GM21390 (cell line): Measurements from ENCODE around the gene DNAAF1.
"Not testable (repeated sequence)": the region's sequence is repeated elsewhere in the genome, so short reads cannot be mapped to it uniquely, and the experiment has no call there.

Source experiments
- ATAC-seq: cut with Tn5 transposase; IDR thresholded peaks from one replicate; pipeline ENCODE4 v1.9.1; 2021; ENCODE audit not compliant: unreplicated experiment

DNAAF1 gene

GRCh38 chr16:84144859-84145639 is at the start of gene DNAAF1, which contains the start of gene HSDL1:
Gene DNAAF1, plus strand, starts transcription at chr16:84145308. Its CDS starts 133 bp downstream, at chr16:84145441.
Gene HSDL1, minus strand, starts transcription at chr16:84145177. Its CDS starts 13,856 bp downstream, at chr16:84131321.
- ATAC-seq = peak; percentile 76

- no peak for ATAC-seq
Measured at GRCh38 chr16:84095466-84095865, 49.6 kb upstream of the DNAAF1 start.

GRCh38 chr16:84096447-84097005 is 48.6 kb upstream of the DNAAF1 start:
- no peak for ATAC-seq

- ATAC-seq = no peak
Measured at GRCh38 chr16:84098939-84099338, 46.2 kb upstream of the DNAAF1 start.

GRCh38 chr16:84103678-84104077 is 41.4 kb upstream of the DNAAF1 start:
- ATAC-seq = no peak

GRCh38 chr16:84104231-84104630 is 40.9 kb upstream of the DNAAF1 start:
- ATAC-seq = no peak

GRCh38 chr16:84105301-84105815 is 39.8 kb upstream of the DNAAF1 start:
- no peak for ATAC-seq

- no peak for ATAC-seq
Measured at GRCh38 chr16:84105948-84106740, 39.0 kb upstream of the DNAAF1 start.

GRCh38 chr16:84107921-84108320 is 37.2 kb upstream of the DNAAF1 start:
- ATAC-seq = no peak

GRCh38 chr16:84109598-84110335 is 35.3 kb upstream of the DNAAF1 start:
- ATAC-seq = no peak

GRCh38 chr16:84110527-84110926 is 34.6 kb upstream of the DNAAF1 start:
- no peak for ATAC-seq

- ATAC-seq = no peak
Measured at GRCh38 chr16:84111525-84111924, 33.6 kb upstream of the DNAAF1 start.

GRCh38 chr16:84111949-84112348 is 33.2 kb upstream of the DNAAF1 start:
- ATAC-seq = not testable (repeated sequence)

- peak; percentile 33 for ATAC-seq
Measured at GRCh38 chr16:84115919-84116719, 29.0 kb upstream of the DNAAF1 start.

GRCh38 chr16:84116720-84117493 is 28.2 kb upstream of the DNAAF1 start, which contains the start of gene MBTPS1:
Gene MBTPS1, minus strand, starts transcription at chr16:84116942. Its CDS starts 15,159 bp downstream, at chr16:84101783.
- ATAC-seq = peak; percentile 91

- peak; percentile 7 for ATAC-seq
Measured at GRCh38 chr16:84117494-84117843, 27.6 kb upstream of the DNAAF1 start.

GRCh38 chr16:84118315-84118714 is 26.8 kb upstream of the DNAAF1 start:
- not testable (repeated sequence) for ATAC-seq

GRCh38 chr16:84119368-84119767 is 25.7 kb upstream of the DNAAF1 start:
- no peak for ATAC-seq

GRCh38 chr16:84120023-84120422 is 25.1 kb upstream of the DNAAF1 start:
- no peak for ATAC-seq
